ENCODE data around the gene LRCH1.
"Not testable (repeated sequence)": the region's sequence is repeated elsewhere in the genome, so short reads cannot be mapped to it uniquely, and the experiment has no call there.

Gene LRCH1

DNA sequence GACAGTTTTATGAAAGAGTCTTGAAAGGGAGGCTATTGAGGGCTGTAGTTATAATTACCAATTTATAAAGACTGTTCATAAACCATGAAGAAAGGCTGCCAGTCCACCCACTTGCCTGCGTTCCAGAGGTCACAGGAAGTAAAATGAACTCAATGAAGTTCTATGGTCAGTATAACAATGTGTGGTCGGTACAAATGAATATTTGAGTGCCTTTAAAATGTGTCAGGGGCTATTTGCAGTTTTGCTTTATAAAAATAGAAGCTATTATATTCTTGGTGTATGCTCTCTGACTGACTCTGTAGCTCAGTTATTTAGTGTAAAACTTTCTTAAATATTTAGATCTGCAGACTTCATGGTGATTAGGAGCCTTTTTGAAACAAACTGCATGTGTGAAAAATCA lies 197.0 kb downstream of the LRCH1 start:
- DNase-seq (ENCODE audit: low spot score) = no peak
- H3K4me3 ChIP-seq = no peak overlapping the region
- no peak for TF ChIP-seq CTCF (IDR thresholded peaks at IDR 0.05)
- H3K27ac ChIP-seq = no peak overlapping the region

DNA sequence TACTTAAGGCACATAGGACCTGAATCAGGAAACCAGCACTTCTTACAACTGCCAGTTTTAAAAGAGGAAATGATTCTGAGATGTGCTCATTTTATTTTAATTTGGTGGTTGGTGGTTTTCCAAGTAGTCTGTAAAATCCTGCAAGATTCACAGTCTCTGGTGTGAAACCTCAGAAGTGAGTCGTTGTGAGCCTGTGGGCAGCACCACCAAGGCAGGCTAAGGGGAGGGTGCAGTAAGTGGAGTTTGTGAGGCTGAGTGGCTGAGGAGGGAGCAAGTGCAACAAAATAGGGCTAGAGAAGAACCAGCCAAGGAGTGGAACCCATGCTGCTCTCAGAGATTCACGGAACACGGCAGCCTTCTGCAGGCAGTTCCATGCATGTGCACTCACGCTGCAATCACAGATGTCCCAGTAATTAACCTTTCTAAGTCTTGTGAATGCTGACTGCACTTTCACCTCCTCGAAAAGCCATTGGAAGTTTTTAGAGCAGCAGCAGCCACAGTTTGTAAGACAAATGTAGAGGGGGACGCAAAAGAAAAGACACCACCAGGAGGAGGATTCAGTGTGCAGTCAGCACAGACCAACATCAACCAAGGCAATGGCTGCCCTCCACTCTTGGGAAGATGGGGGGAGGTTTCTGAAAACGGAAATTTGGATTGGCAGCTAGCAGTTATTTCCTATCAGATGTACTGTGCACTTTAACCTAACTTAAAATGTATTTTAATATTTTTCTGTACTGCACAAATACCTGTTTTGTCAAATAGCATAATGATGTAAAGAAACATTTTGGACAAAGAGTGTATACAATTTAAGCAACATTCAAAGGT lies 199.1 kb downstream of the LRCH1 start:
- H3K27ac ChIP-seq = no peak overlapping the region
- no peak overlapping the region for H3K4me3 ChIP-seq

DNA sequence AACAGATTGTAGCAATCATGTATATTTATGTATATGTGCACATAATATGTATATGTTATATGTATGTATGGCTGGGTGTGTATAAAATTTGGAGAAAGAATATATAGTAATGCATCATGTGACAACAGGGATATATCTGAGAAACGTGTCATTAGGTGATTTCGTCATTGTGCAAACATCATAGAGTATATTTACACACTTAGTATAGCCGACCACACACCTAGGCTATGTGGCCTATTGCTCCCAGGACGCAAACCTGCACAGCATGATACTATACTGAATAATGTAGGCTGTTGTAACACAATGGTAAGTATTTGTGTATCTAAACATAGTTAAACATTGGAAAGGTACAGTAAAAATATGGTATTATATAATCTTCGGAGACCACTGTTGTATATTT lies 200.2 kb downstream of the LRCH1 start:
- TF ChIP-seq CTCF (IDR thresholded peaks at IDR 0.05) = no peak
- H3K27ac ChIP-seq = no peak overlapping the region
- no peak for DNase-seq (ENCODE audit: low spot score)
- H3K4me3 ChIP-seq = no peak overlapping the region

More for the DNA sequence above, 199.1 kb downstream of the LRCH1 start:
- TF ChIP-seq CTCF (IDR thresholded peaks at IDR 0.05) = no peak
- no peak for DNase-seq (ENCODE audit: low spot score)

DNA sequence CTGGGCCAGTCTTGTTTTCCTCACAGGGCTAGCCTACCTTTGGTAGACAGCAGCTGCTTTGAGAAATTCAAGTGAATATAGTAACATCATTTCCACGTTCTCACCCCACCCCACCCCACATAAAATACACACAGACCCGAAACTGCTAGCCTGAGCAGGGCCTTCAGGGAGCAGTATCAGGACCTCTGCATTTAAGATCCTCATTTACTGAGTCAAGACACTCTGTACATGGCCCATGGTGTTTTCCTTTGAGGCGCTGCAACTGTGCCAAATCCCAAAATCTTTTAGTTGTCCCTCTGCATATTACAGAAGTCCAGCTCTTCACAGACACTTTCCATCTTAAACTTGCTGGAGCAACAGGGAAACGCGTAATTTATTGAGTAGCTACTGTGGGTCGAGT lies 200.9 kb downstream of the LRCH1 start:
- no peak overlapping the region for H3K27ac ChIP-seq
- TF ChIP-seq CTCF (IDR thresholded peaks at IDR 0.05) = no peak
- no peak overlapping the region for H3K4me3 ChIP-seq
- no peak for DNase-seq (ENCODE audit: low spot score)

GRCh38 chr13:46754812-46755211 lies 201.8 kb downstream of the LRCH1 start:
- DNase-seq (ENCODE audit: low spot score) = no peak
- H3K4me3 ChIP-seq = no peak overlapping the region
- TF ChIP-seq CTCF (IDR thresholded peaks at IDR 0.05) = no peak

DNA sequence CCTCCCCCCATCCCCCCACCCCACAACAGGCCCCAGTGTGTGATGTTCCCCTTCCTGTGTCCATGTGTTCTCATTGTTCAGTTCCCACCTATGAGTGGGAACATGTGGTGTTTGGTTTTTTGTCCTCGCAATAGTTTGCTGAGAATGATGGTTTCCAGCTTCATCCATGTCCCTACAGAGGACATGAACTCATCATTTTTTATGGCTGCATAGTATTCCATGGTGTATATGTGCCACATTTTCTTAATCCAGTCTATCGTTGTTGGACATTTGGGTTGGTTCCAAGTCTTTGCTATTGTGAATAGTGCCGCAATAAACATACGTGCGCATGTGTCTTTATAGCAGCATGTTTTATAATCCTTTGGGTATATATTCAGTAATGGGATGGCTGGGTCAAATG lies 202.5 kb downstream of the LRCH1 start:
- H3K4me3 ChIP-seq; DNase-seq (ENCODE audit: low spot score); H3K27ac ChIP-seq: not testable (repeated sequence)

More at GRCh38 chr13:46754812-46755211, 201.8 kb downstream of the LRCH1 start:
- H3K27ac ChIP-seq = no peak overlapping the region

GRCh38 chr13:46756977-46757376 lies 204.0 kb downstream of the LRCH1 start:
- Histone ChIP-seq H3K4me3 (no peak overlapping the region), H3K27ac (peak overlapping the region in 1 of 2 donors; percentile 42)
- no peak for DNase-seq (ENCODE audit: low spot score)
- TF ChIP-seq CTCF (IDR thresholded peaks at IDR 0.05) = no peak

Data from coronary artery (tissue), 2 donors.